HG02970 (cell line): ENCODE measurements around the gene POP7.
"Not testable (repeated sequence)": the region's sequence is repeated elsewhere in the genome, so short reads cannot be mapped to it uniquely, and the experiment has no call there.

Source experiments
- ATAC-seq: cut with Tn5 transposase; IDR thresholded peaks from one replicate; pipeline ENCODE4 v1.9.1; 2021; ENCODE audit warnings: mild to moderate bottlenecking, moderate library complexity, moderate number of reproducible peaks; ENCODE audit not compliant: unreplicated experiment, low FRiP score

POP7 gene

DNA sequence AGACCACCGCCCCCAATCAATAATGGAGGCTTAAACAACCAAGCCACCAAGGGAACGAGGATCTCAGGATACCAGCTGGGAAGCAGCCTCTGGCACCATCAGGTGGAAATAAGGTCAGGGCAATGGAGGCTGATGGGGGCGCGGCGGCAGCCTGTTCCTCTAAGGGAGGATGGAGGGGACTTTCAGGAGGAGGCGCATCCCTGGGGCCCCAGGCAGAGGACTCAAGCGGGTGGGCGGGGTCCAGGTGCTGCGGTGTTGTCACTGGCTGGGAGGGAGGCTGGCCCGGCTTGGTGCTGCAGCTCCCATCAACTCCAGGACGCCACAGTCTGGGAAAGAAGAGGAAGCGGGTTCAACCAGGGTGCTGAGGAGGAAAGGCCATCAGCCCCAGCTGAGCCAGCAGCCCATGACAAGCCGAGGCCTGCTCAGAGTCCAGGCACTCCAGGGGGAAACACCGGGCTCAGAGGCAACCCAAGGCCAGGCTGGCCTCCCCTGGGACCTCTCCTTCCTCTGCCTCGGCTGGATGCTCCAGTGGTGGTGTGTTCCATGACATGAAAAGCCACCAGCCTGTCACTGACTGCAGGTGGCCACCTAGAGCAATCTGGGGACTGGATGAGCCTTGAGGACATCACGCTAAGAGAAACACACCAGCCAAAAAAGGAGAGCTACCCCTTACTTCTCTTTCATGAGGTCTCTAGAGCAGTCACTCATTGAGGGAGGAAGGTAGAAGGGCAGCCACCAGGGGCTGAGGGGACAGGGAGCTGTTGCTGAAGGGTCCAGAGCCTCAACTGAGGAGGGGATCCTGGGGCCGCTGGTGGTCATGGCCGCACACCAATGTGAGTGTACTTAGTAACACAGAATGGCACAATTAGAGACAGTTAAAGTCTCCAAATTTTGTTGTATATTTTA lies 16.4 kb upstream of the POP7 start:
- no peak for ATAC-seq

DNA sequence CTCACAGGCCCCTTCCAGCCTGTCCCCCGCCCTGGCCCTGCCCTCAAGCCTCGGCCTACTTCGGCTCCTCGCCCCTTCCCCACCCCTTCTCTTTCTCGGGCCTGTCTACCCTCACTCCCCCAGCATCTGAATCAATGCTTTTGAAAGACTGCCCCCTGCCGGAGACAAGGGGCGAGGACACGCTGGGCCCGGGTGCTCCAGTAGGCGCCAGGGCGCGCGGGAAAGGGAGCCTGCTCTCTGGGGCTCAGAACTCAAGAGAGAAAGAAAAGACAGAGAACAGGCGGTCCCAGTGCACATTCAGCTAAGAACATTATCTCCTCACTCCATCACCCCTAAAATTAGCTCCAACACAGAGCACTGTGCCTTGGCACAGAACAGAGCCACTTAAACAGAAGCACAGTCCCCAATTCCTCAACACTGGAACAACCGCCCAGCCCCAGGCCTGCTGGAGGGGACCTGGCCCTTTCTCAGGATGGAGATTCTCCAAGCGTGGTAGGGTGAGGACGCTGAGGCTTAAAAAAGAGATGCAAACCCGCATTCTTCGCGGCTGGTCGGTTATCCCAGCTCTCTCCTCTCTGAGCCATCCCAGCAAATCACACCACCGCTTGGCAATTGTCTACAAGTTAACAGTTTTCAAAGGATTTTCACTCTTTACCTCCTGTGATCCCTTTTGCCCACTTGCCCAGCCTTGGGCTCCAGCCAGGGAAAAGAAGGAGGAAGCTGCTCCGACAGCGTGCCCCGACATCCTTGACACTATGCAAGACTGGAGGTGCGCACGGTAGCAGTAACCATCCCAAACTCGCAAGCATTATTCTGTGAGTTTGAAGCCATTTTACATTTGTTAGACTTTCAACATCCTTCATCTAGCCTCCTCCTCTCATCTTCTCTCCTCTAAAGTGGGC lies 14.0 kb upstream of the POP7 start:
- ATAC-seq = no peak

DNA sequence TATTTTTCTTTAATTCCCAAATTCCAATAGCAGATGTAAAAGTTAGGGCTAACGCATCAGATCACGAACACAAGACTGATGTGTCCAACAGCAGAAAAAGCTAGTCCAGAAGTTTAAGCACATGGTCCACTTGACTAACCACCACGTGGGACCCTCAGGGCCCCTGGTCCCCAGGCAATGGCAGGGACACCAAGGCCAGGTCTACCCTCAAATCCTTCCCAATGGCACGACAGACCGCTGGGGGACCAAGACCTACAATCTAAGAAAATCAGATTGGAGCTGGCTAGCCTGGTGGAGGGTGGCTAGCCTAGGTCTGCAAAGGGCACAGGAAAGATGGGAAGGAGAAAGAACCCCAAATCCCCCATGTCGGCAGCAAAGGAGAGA lies 13.4 kb upstream of the POP7 start:
- ATAC-seq = no peak

DNA sequence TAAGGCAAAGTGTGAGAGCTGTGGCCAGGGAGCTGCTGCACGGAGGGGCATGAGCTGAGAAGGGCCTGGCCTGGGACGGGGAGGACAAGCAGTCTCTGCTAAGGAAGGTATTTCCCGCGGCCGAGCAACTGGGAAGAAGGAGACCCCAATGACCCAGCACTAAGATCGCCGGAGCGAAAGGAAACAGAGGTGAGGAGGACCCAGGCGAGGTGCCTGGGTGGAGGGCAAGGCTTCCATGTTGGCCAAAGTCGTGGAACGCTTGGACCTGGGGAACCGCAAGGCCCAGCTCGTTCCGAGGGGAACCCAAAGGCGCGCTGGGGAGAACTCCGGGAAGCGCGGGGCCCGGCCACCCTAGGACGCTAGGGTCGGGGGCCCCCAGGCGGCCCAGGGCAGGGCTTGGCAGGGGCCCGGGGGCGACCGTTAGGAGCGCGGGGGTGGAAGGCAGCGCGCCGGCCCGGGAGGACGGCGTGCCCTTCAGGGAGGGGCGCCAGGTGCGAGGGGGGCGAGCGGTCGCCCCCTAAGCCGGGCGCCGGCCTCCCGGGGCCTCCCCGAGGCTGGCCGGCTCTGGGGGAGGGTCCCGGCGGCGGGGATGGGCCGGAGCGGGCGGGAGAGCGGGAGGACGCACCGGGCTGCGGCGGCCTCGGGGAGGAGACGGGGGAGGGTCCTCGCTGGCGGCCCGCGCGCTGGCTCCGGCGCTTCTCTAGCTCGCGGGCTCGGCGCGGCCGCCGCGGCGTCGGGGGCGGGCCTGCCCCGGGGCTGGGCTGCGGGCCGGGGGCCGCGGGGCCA lies 12.4 kb upstream of the POP7 start:
- ATAC-seq = peak; percentile 13

DNA sequence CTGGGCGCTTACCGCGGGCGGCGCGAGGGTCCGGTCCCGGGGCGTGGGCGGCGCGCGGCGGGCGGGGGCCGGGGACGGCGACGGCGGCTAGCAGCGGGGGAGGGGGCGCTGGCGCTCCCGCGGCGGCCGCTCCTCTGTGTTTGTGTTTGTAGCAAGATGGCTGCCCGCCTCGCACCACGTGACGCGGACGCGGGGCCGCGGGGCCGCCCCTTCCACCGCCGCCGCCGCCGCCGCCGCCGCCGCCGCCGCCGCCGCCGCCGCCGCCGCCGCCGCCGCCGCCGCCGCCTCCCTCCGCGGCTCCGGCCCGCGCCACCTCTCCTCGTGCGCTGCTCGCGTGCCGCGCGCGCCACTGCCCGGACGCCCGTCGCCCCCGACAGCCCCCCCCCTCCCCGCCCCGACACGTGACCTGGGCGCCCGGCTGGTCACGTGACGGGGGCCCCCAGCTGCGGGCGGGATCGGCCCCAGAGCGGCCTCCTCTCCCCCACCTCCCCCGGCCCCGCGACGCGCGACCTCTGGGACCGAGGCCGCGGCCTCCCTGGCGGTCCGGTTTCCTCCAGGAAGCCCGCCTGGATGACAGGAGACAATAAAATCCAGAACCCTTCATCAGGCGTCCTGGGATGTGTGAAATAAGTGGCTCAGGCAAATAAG lies 11.7 kb upstream of the POP7 start, which contains the start of gene GIGYF1:
GIGYF1 (minus strand) TSS at position 153 of the 648 bp plus-strand sequence. CDS start 6,012 bp downstream, outside the sequence.
- peak; percentile 50 for ATAC-seq

DNA sequence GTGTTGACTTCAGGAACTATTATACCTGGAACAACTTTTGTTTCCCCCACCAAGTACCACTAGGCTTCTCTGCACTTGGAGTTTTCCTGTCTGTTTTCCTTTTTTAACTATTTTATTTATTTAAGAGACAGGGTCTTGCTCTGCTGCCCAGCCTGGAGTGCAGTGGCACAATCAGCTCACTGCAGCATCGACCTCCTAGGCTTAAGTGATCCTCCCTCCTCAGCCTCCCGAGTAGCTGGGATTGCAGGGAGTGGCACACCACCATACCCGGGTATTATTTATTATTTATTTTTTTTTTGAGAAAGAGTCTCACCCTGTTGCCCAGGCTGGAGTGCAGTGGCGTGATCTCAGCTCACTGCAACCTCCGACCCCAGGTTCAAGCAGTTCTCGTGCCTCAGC lies 9.8 kb upstream of the POP7 start:
- no peak for ATAC-seq

DNA sequence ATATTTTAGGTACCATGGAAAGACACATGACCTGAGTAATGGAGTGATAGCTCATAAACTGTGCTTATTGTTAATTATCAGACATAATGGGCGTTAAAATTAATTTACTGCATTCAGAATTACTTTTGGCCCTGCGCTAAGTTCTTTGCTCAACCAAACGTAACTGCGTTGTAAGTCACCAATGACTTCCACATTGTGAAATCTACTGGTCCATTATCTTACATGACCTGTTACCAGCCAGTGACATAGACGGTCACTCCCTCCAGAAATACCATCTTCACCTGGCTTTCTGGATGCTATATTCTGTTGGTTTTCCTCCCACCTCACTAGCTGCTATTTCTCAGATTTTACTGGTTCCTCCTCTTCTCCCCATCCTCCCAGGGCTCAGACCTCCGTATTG lies 6.9 kb upstream of the POP7 start:
- ATAC-seq = no peak

DNA sequence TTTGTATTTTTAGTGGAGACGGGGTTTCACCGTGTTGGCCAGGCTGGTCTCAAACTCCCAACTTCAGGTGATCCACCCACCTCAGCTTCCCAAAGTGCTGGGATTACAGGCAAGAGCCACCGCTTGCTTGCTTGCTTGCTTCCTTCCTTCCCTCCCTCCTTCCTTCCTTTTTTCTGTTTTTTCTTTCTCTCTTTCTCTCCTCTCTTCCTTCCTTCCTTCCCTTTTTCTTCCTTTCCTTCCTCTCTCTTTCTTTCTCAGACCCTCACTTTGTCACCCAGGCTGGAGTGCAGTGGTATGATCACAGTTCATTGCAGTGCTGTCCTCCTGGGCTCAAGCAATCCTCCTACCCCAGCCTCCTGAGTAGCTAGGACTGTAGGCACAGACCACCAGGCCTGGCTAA lies 4.8 kb upstream of the POP7 start:
- not testable (repeated sequence) for ATAC-seq

DNA sequence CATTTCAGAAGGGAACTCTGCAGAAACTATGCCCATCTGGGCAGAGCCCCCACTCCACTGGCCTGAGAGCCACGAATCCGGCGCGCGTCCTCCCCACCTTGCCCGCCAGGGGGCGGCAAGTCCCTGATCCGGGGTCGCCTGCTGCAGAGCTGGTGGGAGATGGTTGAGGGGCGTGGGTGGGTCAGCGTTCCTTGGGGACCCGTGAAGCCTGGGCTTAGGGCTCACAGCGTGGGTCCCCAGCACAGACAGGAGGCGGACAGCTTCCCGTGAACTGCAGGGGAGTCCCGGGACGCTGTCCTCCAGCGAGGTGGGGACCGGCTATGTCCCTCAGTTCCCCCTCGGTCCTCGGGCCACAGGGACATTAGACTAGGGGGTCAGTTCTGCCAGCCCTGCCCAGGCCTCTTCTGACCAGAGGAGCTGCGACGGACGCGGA lies 585 bp upstream of the POP7 start:
- peak; percentile 42 for ATAC-seq

DNA sequence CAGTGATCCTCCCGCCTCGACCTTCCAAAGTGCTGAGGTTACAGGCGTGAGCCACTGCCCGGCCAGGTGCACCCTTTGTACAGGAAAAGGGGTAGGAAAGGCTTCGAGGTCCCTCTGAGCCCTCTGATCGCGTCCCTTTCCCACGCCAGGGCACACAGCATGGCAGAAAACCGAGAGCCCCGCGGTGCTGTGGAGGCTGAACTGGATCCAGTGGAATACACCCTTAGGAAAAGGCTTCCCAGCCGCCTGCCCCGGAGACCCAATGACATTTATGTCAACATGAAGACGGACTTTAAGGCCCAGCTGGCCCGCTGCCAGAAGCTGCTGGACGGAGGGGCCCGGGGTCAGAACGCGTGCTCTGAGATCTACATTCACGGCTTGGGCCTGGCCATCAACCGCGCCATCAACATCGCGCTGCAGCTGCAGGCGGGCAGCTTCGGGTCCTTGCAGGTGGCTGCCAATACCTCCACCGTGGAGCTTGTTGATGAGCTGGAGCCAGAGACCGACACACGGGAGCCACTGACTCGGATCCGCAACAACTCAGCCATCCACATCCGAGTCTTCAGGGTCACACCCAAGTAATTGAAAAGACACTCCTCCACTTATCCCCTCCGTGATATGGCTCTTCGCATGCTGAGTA lies 871 bp downstream of the POP7 start:
- ATAC-seq = no peak

DNA sequence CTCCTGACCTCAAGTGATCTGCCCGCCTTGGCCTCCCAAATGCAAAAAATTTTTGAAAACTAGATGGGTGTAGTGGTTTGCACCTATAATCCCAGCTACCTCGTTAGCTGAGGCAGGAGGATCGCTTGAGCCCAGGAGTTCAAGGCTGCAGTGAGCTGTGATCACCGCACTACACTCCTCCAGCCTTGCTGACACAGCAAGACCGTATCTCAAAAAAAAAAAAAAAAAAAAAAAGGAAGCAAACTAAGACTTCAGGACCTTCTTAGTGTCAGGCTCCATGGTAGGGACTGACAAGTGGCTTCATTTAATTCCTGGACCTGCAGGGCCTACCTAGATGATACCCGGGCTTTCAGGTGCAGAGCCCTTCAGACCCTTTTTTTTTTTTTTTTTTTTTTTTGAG lies 2.5 kb downstream of the POP7 start:
- no peak for ATAC-seq

DNA sequence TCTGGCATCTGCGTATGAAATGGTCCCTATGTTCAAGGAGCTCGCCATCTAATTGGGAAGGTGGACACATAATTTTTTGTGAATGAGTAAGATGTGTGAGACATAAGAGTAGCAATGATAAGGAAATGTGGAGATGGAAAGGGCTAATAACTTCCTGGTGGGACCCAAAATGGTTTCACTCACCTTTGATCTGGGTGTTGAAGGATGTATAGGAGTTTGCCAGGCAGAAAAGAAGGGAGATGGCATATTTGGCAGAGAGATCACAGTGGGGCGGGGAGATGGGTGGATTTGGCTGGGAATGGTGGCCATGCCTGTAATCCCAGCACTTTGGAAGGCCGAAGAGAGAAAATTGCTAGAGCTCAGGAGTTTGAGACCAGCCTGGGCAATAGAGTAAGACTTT lies 4.5 kb downstream of the POP7 start:
- ATAC-seq = no peak

DNA sequence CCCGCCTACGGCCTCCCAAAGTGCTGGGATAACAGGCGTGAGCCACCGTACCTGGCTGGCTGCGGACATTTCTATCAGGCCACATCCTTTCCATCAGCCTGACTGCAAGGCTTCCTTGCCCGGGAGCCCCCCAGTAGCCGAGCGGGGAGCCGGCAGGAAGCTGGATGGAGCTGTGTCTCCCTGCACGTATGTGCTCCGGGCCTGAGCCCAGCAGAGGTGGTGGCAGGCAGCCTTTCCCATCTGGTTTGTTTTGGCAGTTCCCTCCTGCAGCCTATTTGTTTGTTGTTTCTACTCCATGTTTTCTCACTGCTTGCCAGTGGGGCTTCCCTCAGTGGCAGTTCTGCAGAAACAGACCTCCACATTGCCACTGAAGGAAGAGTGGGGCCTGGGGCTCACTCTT lies 5.4 kb downstream of the POP7 start:
- ATAC-seq = no peak

DNA sequence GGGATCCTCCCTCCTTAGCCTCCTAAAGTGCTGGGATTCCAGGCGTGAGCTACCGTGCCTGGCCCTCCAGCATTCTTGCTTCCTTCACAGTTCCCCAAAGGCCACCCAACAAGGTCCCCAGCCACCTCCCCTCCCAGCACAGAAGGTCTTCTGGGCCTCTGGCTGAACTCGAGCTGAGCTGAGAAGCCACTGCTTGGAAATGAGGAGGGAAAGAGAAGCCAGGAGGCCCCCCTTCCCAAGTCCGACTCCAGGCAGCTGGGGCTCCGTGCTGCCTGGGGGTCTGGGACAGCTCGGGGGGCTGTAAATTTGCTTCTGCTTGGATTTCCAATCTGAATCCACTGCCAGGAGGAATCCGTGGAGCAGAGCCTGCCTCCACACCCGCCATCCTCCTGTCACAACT lies 8.8 kb downstream of the POP7 start:
- ATAC-seq = no peak

DNA sequence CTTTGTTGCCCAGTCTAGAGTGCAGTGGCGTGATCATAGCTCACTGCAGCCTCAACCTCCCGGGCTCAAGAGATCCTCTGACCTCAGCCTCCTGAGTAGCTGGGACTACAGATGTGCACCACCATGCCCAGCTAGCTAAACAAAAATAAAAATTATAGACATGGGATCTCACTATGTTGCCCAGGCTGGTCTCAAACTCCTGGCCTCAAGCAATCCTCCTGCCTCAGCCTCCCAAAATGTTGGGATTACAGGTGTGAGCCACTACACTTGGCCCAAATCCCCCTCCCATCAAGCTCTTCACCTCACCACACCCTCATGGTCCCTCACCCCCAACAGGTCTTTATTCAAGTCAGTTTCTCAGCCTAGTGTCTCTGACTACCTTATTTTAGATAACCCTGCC lies 11.2 kb downstream of the POP7 start:
- ATAC-seq = not testable (repeated sequence)

DNA sequence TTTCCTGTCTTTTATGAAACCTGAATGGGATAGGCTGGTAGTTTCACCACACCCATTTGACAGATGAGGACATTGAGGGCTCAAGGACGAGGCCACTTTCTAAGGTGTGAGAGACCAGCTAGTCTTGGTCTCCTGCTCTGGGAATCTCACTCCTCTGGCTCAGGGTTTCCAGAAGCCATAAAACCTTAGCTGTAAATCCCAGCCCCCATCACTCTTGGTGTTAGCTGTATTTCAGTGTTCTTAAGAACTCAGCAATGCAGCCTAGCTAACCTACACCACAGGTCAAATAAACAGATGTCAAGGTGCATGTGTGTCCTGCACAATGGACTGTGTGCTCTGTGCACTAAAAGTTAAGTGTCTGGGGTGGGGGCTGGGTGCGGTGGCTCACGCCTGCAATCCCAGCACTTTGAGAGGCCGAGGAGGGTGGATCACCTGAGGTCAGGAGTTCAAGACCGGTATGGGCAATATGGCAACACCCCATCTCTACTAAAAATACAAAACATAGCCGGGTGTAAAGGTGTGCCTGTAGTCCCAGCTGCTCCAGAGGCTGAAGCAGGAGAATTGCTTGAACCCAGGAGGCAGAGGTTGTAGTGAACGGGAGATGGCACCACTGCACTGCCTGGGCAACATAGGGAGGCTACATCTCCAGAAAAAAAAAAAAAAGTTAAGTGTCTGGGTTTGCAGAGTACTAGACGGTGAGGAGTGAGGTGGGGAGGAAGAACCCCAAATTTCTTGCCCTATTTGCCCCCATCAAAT lies 13.8 kb downstream of the POP7 start:
- ATAC-seq = no peak

DNA sequence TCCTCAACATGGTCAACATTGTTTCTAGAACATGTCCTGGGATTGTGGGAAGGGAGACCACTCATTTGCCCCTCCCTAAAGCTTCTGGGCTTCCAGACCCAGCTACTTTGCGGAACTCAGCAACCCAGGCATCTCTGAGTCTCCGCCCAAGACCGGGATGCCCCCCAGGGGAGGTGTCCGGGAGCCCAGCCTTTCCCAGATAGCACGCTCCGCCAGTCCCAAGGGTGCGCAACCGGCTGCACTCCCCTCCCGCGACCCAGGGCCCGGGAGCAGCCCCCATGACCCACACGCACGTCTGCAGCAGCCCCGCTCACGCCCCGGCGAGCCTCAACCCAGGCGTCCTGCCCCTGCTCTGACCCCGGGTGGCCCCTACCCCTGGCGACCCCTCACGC lies 14.4 kb downstream of the POP7 start, which contains the start of gene EPO:
EPO (plus strand) TSS at position 190 of the 392 bp plus-strand sequence. CDS start 513 bp downstream, outside the sequence.
- ATAC-seq = no peak

DNA sequence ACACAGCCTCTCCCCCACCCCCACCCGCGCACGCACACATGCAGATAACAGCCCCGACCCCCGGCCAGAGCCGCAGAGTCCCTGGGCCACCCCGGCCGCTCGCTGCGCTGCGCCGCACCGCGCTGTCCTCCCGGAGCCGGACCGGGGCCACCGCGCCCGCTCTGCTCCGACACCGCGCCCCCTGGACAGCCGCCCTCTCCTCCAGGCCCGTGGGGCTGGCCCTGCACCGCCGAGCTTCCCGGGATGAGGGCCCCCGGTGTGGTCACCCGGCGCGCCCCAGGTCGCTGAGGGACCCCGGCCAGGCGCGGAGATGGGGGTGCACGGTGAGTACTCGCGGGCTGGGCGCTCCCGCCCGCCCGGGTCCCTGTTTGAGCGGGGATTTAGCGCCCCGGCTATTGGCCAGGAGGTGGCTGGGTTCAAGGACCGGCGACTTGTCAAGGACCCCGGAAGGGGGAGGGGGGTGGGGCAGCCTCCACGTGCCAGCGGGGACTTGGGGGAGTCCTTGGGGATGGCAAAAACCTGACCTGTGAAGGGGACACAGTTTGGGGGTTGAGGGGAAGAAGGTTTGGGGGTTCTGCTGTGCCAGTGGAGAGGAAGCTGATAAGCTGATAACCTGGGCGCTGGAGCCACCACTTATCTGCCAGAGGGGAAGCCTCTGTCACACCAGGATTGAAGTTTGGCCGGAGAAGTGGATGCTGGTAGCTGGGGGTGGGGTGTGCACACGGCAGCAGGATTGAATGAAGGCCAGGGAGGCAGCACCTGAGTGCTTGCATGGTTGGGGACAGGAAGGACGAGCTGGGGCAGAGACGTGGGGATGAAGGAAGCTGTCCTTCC lies 15.0 kb downstream of the POP7 start:
- no peak for ATAC-seq
